Stromal cell of bone marrow (primary cell): ENCODE results near the gene CBY2.
A peak's percentile ranks its signal among the peaks of the same experiment; 100 is the strongest.

Source experiments
- DNase-seq: peaks from one replicate; pipeline ENCODE4 v3.0.0-alpha.2; 2012; ENCODE audit warnings: low read depth

The CBY2 gene

GRCh38 chr13:45700971-45701900 is 884 bp upstream of the CBY2 start:
- DNase-seq = no peak

- no peak for DNase-seq
Measured at GRCh38 chr13:45702869-45703391, 810 bp downstream of the CBY2 start.

GRCh38 chr13:45704211-45704739 is 2.2 kb downstream of the CBY2 start:
- no peak for DNase-seq

DNA sequence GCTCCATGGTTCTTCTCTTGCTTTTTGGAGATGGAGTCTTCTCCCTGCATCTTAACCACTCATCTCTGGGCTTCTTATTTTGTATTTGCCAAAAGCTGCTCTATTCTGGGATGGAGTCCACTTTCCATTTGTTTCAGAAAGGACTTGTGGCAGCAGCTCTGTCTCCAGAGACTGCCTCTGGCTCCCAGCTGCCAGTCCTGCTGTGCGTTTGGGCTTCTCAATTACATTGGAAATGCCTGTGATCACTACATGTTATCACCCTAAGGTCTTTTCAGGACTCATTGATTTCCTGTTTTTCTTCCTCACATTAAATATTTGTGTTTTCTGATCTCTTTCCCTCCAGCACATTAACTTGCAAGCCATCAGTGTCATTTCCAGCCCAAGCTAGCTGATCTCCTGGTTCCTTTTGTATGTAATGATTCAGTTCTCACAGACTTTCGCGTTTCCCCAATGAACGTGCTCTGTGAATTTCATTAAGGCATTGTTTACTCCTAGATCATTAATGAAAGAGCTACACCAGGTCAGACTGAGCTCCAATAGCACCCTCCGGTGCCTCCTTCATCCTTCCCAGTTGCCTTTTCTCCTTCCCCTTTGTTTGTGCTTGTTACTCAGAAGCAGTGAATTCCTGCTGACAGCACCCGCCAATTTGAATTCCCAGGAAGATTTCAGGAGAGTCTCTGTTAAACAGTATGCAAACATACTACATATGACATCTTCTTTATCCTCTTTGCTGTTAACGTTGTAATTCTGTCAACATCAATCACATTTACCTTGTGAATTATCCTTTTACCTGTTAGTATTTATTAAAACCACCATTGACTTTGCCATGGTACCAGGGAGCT is 3.0 kb downstream of the CBY2 start:
- DNase-seq = no peak

DNA sequence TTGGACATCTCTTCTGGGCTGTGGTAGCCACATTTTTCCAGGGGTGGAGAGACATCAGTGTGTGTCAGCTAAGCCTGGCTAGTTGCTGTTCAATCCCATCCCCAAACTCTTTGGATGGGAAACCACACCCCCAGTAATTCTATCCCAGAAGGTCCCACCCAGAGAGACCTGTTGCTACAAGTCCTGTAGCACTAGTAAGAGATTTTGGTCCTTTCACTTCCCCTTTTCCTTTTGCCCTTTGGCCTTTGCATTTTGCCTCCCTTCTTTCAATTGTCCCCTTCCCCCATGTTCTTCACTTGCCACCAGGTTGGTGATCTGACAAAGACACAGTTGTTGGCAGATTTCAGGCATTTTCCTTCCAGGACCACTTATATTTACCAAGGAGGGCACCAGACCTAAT is 3.8 kb downstream of the CBY2 start:
- no peak for DNase-seq

DNA sequence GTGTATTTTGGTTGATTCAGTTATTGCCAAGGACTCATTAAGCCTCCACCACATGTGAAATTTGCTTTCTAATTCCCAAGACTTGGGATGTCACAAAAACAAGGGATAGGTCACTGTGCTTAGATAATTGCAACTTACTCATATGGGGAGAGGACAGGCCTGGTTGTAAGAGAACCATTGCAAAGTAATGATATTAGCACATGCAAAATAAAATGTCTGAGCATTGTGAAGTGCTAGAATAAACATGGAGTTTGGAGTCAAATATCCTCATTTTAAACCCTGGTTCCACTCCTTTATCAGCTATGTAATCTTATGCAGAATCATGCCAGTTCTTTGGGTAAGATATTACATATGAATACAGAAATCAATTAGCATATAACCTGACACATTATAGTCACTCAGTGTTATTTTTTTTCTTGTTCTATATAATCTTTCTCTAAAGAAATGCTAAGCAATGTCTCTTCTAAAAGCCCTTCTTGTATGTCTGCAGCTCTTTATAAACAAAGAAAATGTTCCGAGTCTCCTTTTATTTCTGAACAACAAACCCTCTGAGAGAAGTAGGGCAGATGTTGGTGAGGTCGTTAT is 5.5 kb downstream of the CBY2 start:
- DNase-seq = no peak

DNA sequence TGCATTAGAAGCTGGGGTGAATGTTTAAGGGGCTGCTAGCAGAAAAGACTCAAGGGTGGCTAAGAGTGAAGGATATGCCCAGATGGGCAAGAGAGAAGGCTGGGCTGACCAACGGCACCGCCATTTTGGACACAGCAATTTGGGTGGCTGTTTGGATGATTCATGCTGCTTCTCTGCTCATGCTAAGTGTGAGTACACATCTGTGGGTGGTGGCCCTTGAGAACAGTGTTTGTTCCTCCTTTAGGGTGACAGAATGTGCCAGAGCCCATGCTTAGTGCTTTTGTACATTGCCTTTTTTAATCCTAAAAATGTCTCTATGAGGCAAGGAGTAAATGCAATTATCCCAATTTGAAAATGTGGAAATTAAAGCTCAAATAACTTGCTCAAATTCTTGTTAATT is 9.8 kb downstream of the CBY2 start:
- no peak for DNase-seq

GRCh38 chr13:45713106-45713690 is 11.1 kb downstream of the CBY2 start:
- no peak for DNase-seq

DNA sequence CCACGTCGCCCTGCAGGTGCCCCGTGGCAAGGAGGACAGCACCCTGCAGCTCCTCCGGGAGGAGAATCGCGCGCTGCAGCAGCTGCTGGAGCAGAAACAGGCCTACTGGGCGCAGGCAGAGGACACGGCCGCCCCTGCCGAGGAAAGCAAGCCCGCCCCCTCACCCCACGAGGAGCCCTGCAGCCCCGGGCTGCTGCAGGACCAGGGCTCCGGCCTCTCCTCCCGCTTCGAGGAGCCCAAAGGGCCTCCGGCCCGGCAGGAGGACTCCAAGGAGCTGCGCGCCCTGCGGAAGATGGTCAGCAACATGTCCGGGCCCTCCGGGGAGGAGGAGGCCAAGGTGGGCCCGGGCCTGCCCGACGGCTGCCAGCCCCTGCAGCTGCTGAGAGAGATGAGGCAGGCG is 11.6 kb downstream of the CBY2 start:
- DNase-seq = no peak

- no peak for DNase-seq
Measured at GRCh38 chr13:45714170-45714569, 12.1 kb downstream of the CBY2 start.

- DNase-seq = no peak
Measured at GRCh38 chr13:45715351-45715750, 13.2 kb downstream of the CBY2 start.

- DNase-seq = no peak
Measured at GRCh38 chr13:45717349-45717748, 15.2 kb downstream of the CBY2 start.

- peak; percentile 8 for DNase-seq
Measured at GRCh38 chr13:45718063-45718462, 15.9 kb downstream of the CBY2 start.

DNA sequence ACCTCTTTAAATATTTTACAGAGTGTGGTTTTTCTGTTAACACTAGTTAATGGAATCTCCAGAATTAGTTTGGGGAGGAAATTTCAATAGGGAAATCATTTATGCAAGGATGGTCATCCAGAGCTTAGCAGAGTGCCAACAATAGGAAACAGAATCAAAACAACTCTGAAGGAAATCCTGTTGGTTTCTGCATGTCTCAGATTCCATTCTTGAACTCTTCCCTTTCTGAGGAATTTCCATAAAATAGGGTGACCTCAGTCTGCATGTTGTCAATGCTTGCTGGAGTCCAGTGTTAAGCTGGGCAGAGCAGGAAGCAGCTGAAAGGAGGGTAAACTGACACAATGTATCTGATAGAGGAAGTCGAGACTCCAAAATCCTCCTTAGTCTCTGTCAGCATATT is 16.9 kb downstream of the CBY2 start:
- peak; percentile 9 for DNase-seq

DNA sequence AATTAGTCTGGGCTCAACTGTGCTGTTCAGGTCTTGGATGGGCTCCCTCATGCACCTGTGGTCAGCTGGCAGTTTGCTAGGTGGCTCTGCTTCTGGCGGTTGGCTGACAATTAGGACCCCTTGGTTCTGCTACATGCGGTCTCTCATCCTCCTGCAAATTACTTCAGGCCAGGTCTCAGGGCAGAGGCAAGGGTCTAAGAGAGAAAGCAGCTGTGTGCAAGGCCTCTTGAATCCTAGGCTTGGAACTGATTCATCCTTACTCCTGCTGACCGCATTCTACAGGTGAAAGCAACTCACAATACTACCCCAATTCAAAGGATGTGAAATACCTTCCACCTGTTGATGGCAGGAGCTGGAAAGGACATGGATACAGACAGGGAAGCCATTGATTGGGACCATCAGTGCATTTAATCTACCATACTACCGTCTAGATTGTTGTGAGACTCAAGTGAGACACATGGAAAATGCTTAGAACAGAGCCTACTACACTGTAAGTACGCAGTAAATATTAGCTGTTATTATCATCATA is 19.1 kb downstream of the CBY2 start:
- DNase-seq = no peak

DNA sequence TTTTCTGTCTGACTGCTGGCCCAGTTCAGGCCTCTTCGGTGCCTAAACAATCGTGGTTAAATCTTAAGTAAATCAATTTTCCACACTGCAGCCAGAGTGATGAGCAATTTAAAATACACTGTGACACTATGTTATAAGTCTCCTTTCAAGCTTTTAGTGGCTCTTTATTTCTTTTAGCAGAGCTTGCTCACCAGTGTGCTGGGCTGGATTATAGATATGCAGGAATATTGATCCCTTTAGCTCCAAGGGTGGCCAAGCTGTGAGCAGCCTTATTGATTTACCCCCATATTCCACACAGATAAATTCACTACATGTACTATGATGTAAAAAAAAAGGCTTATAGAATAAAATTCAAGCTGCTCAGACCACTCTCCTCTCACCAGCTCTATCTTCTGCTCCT is 21.7 kb downstream of the CBY2 start:
- no peak for DNase-seq

- DNase-seq = no peak
Measured at GRCh38 chr13:45728759-45729158, 26.6 kb downstream of the CBY2 start.

GRCh38 chr13:45731455-45731854 is 29.3 kb downstream of the CBY2 start:
- DNase-seq = no peak

- DNase-seq = no peak
Measured at GRCh38 chr13:45732916-45733315, 30.8 kb downstream of the CBY2 start.

DNA sequence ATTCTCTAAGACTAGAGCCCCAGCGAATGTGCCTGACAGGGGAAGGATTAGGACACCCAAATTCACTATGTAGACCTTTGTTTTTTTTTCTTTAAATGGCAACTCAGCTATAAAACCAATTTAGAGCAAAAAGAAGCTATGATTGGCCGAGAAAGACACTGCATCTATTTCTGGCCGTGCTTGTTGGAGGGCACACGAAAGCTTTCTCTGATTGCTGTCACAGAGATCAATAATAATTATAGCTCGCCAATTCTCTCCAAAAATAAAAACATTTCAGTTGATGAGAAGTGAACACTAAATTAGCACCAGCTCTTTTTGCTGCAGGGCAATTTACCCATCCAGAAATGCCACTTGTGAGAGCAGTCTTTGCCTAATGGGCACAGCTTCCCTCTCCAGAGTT is 31.2 kb downstream of the CBY2 start:
- no peak for DNase-seq

- no peak for DNase-seq
Measured at GRCh38 chr13:45737571-45738017, 35.5 kb downstream of the CBY2 start.

DNA sequence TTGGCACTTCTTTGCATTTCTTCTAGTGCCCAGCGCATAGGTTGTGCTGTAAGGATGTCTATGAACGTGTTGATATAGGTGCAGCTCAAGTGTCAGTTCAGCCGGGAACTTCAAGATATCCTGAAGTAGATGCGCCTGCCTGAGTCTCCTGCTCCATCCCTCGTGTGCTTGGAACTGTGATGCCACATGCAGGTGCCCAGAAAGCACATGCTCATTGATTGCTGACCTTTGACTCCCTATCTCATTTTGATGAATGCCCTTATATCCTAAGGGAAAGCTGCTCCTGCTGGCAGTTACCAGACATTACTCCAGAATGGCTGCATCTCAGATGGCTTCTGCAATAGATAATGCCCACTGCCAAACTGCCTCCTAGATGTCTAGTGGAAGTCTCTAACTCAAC is 40.9 kb downstream of the CBY2 start:
- DNase-seq = no peak
